ENCODE measurements around the gene CHRNG.

Gene CHRNG, protein sequence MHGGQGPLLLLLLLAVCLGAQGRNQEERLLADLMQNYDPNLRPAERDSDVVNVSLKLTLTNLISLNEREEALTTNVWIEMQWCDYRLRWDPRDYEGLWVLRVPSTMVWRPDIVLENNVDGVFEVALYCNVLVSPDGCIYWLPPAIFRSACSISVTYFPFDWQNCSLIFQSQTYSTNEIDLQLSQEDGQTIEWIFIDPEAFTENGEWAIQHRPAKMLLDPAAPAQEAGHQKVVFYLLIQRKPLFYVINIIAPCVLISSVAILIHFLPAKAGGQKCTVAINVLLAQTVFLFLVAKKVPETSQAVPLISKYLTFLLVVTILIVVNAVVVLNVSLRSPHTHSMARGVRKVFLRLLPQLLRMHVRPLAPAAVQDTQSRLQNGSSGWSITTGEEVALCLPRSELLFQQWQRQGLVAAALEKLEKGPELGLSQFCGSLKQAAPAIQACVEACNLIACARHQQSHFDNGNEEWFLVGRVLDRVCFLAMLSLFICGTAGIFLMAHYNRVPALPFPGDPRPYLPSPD

DNA sequence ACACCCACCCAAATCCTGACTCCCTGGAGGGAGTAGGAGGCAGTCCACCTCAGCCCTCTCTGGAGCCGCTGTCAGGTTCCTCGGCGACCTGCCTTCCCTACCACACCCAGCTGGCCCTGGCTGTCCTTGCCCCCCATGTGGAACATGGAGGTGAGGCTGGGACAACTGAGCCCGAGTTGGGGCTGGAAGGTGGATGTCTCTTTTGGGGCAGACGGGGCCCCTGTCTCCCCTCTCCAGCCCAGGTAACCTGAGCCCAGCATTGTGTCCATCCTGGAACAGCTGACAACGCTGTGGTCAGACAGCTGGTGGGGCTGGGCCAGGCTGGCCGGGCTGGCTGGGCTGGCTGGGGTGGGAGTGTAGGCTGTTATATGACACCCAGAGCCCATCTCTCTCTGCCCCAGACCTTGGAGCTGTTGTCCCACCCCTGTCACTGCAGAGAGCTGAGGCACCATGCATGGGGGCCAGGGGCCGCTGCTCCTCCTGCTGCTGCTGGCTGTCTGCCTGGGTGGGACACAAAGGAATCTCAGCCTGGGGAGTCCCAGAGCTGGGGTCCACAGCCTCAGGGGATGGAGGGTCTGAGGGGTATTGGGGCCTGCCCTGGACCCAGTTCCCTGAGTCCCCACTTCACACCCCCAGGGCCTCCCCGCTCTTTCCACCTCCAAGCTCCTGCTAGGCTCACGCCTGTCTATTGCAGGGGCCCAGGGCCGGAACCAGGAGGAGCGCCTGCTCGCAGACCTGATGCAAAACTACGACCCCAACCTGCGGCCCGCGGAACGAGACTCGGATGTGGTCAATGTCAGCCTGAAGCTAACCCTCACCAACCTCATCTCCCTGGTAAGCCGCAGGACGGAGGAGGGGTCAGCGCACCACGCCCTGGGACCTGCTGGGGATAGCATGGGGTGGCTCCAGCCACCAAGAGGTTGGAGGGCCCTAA, at the start of gene CHRNG:
Gene CHRNG, plus strand, starts transcription at position 395 of the 934 bp plus-strand sequence. Its CDS starts 56 bp downstream, at position 451.
- Histone ChIP-seq H3K9ac (ENCODE audit: low read length) (no peak within 1 kb of the TSS), H3K27me3 (ENCODE audit: control insufficient read depth, insufficient read depth, low read length) (peaks cover 6% of the 10 kb centered on the region), H3K36me3 (ENCODE audit: control insufficient read depth, insufficient read depth, low read length) (no peaks in the 10 kb centered on the region), H3K27ac (ENCODE audit: low read depth, low read length) (no peak within 1 kb of the TSS), H3K4me3 (ENCODE audit: low read length) (no peak within 1 kb of the TSS), H3K4me1 (ENCODE audit: control insufficient read depth, insufficient read depth, low read length) (no peaks in the 10 kb centered on the region)

DNA sequence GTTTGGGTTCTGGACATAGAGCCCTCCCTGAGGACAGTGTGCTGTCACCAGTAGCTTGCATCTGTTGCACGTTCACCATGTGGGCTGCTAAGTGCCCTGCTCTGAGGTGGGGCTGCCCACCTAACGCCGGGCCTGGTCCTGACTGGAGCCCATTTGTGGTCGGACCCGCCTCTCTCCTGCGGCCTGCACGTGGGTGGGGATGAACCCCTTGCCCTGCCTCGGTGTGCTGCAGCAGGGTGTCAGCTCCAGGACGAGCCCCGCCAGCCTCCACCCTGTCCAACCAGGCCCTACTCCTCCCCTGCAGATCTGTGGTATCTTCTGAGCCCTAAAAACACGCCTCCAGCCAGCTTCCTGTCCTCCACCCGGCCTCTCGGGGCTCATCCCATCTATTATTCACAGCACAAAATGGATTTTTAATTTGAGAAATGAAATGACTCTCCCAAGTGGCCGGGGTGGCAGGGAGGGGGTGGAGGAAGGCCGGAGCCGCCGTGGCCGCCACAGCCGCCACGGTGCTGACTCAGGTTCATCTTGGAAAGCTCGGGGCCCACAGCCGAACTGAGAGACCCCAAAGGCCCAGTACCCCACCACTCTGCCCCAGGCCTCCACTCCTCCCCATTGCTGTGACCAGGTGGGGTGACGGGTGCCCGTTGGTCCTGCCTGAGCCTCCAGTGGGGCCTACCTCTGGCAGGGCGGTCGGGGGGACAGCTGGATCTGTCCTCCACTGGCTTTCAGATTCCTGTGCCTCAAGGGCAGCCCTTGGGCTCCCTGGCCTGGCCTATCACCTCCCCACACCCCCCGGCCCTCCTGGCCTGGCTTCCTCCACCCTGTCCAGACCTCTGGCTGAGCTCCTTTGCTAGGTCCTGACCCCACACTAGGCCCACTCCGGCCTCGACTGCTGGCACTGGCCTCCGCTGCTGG, 49.0 kb upstream of the CHRNG start:
- Histone ChIP-seq H3K9ac (ENCODE audit: low read length) (no peak overlapping the region), H3K27ac (ENCODE audit: low read depth, low read length) (no peak overlapping the region), H3K4me1 (ENCODE audit: control insufficient read depth, insufficient read depth, low read length) (no peaks in the 10 kb centered on the region), H3K36me3 (ENCODE audit: control insufficient read depth, insufficient read depth, low read length) (no peaks in the 10 kb centered on the region), H3K27me3 (ENCODE audit: control insufficient read depth, insufficient read depth, low read length) (peaks cover 5% of the 10 kb centered on the region), H3K4me3 (ENCODE audit: low read length) (no peak overlapping the region)

DNA sequence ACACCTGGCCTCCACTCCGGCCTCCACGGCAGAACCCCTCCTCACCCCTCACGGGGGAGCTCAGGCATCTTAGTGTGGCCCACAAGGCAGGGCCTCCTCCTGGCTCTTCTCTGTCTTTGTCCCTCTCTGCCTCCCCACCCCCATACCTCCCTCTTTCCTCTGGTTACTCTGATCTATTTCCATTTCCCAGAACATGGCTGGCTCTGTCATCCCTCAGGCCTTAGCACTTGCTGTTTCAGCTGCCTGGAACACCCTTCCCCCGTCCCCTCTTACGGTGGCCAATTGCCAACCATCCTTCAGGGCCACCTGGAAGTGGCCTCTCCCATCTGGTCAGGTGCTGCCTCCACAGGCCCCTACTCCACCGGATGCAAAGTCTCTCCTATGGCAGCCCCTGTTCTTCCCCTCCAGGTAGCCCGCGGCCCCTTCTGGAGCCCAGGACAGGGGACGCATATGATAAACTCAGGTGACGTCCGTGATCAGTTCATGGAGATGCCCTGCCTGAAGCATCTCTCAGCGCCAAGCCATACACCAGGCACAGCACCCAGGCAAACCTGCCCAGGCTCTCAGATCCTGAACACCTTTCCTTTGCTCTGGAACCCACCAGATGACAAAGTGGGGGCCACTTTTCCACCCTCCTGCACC, 48.2 kb upstream of the CHRNG start:
- H3K27me3 ChIP-seq (ENCODE audit: control insufficient read depth, insufficient read depth, low read length), result no peaks in the 10 kb centered on the region
- H3K4me3 ChIP-seq (ENCODE audit: low read length), result no peak overlapping the region
- no peaks in the 10 kb centered on the region for H3K4me1 ChIP-seq (ENCODE audit: control insufficient read depth, insufficient read depth, low read length)

DNA sequence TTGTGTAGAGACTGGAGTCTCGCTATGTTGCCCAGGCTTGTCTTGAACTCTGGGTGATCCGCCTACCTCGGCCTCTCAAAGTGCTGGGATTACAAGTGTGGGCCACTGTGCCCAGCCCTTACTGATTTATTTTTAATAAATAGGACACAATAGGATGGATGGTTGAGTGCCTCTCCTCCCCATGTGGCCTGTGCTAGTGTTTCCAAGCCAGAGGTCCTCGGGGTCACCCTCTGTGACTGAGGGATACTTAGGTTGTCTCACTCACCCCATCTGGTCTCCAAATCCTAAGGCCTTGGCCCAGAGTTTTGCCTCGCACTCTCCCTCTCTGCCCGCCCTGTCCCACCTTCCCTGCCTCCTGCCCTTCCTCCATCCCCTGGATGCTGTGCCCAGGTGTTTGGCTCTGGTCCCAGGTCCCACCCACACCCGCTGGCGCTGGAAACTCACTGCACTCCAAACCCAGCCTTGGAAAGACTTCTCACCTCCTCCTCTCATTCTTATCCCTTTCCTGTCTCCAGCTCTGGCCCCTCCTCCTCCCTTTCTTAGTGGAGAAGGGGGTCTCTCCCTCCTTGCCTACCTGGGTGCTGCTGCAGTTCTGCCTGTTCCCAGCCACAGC, 47.1 kb upstream of the CHRNG start:
- H3K9ac ChIP-seq (ENCODE audit: low read length), result no peak overlapping the region
- H3K4me3 ChIP-seq (ENCODE audit: low read length), result no peak overlapping the region
- no peaks in the 10 kb centered on the region for H3K4me1 ChIP-seq (ENCODE audit: control insufficient read depth, insufficient read depth, low read length)
- H3K36me3 ChIP-seq (ENCODE audit: control insufficient read depth, insufficient read depth, low read length), result no peaks in the 10 kb centered on the region
- no peaks in the 10 kb centered on the region for H3K27me3 ChIP-seq (ENCODE audit: control insufficient read depth, insufficient read depth, low read length)
- no peak overlapping the region for H3K27ac ChIP-seq (ENCODE audit: low read depth, low read length)

More for the DNA sequence above, 48.2 kb upstream of the CHRNG start:
- Histone ChIP-seq H3K27ac (ENCODE audit: low read depth, low read length) (no peak overlapping the region), H3K36me3 (ENCODE audit: control insufficient read depth, insufficient read depth, low read length) (no peaks in the 10 kb centered on the region), H3K9ac (ENCODE audit: low read length) (no peak overlapping the region)

DNA sequence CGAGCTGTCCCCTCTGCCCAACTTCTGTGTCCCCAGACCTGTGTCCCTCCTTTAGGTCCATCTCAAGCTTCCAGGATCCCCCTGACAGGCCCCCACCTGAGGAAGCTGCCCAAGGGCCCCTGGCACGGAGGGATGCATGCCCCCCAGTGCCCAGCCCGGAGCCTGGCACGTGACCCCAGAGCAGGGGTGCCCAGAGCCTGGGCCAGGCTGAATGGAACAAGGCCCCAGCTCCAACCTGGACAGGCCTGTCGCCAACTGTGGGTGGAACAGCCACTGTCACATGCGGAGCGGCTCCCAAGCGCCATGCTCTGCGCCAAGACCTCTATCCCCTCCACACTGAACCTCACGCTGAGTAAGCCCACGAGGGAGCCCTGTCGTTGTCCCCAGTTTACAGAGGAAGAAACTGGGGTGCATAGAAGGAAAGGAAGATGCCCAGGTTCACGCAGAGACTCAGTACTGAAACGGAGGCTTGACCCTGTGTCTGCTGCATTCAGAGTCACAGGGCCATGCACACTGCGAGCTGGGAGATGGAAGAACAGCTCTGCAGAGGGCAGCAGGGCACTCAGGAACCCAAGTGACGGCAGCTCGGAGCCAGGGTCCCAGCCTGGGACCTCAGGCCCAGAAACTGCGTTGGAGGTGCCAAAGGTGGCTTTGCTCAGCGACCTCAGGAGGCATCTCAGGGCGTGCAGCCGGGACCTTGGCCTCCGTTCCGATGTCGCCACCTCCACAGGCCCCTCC, 46.4 kb upstream of the CHRNG start:
- no peak overlapping the region for H3K9ac ChIP-seq (ENCODE audit: low read length)
- no peak overlapping the region for H3K27ac ChIP-seq (ENCODE audit: low read depth, low read length)
- H3K4me1 ChIP-seq (ENCODE audit: control insufficient read depth, insufficient read depth, low read length), result no peaks in the 10 kb centered on the region
- no peaks in the 10 kb centered on the region for H3K36me3 ChIP-seq (ENCODE audit: control insufficient read depth, insufficient read depth, low read length)
- no peak overlapping the region for H3K4me3 ChIP-seq (ENCODE audit: low read length)
- H3K27me3 ChIP-seq (ENCODE audit: control insufficient read depth, insufficient read depth, low read length), result no peaks in the 10 kb centered on the region

DNA sequence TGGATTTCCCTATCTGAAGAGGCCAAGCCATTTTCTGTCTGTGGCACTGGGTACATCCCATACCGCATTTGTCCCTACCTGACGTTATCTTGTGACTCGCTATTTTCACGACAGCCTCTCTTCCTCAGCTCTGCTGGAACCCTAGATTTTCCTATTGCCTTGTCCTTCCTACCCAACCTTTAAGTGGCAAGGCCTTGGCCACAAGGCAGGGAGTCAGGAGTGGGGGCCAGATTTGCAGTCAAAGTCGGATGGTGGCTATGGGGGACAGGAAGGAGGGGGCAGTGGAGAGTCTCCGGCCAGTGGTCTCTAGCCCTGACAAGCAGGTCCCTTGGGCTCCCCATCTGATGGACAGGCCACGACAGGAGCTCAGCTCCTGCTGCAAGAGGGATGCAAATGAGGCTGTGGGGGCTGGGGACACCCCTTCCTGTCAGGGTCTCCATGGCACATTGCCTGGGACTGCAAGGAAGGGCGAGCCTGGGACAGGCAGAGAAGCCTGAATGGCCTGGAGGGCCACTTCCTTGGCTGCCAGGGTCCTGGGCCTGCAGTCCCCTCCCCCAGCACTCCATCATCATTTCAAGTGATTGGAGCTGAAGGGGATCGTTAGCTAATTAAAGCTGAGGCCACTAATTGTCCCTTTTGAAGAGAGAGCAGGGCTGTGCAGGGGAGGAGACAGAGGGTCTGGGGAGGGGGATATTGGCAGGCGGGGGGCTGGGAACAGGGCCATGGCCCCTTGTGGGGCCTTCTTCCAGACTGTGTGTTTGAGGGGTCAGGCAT, 45.6 kb upstream of the CHRNG start:
- no peaks in the 10 kb centered on the region for H3K36me3 ChIP-seq (ENCODE audit: control insufficient read depth, insufficient read depth, low read length)
- no peaks in the 10 kb centered on the region for H3K4me1 ChIP-seq (ENCODE audit: control insufficient read depth, insufficient read depth, low read length)
- no peak overlapping the region for H3K27ac ChIP-seq (ENCODE audit: low read depth, low read length)
- no peak overlapping the region for H3K4me3 ChIP-seq (ENCODE audit: low read length)
- no peak overlapping the region for H3K9ac ChIP-seq (ENCODE audit: low read length)
- H3K27me3 ChIP-seq (ENCODE audit: control insufficient read depth, insufficient read depth, low read length), result no peaks in the 10 kb centered on the region

DNA sequence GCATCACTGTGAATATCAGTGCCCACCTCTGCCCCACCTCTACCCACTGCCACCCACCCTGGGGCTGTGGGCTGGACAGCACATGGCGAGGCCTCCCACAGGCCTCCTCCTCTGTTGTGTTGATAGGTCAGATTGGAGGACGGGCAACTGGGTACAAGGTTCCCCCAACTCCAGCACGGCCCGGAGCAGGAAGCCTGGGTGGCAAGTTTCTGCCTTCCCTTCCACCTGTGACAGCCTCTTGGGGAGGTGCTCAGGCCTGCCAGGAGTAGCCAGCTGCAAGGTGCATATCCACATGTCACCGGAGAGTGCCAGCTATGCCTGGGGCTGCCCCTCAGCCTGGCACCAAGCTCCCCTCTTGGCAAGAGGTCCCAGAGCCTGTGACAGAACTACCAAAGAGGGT, 45.0 kb upstream of the CHRNG start:
- Histone ChIP-seq H3K36me3 (ENCODE audit: control insufficient read depth, insufficient read depth, low read length) (no peaks in the 10 kb centered on the region), H3K4me3 (ENCODE audit: low read length) (no peak overlapping the region), H3K9ac (ENCODE audit: low read length) (no peak overlapping the region), H3K27me3 (ENCODE audit: control insufficient read depth, insufficient read depth, low read length) (no peaks in the 10 kb centered on the region), H3K4me1 (ENCODE audit: control insufficient read depth, insufficient read depth, low read length) (no peaks in the 10 kb centered on the region), H3K27ac (ENCODE audit: low read depth, low read length) (no peak overlapping the region)

DNA sequence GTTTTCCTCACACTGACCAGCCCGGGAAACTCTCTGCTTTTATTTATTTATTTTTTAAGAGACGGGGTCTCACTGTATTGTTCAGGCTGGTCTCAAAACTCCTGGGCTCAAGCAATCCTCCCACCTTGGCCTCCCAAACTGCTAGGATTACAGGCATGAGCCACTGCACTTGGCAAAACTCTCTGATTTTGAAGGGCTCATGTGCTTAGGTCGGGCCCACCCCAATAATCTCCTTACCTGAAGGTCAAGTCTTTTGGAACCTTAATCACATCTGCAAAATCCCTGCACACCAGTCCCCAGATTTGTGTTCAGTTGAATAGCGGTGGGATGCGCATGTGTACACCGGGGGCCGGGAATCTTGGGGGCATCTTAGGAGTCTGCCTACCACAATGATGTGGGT, 44.2 kb upstream of the CHRNG start:
- no peaks in the 10 kb centered on the region for H3K4me1 ChIP-seq (ENCODE audit: control insufficient read depth, insufficient read depth, low read length)
- no peaks in the 10 kb centered on the region for H3K27me3 ChIP-seq (ENCODE audit: control insufficient read depth, insufficient read depth, low read length)
- H3K4me3 ChIP-seq (ENCODE audit: low read length), result no peak overlapping the region
- no peaks in the 10 kb centered on the region for H3K36me3 ChIP-seq (ENCODE audit: control insufficient read depth, insufficient read depth, low read length)
- no peak overlapping the region for H3K27ac ChIP-seq (ENCODE audit: low read depth, low read length)
- H3K9ac ChIP-seq (ENCODE audit: low read length), result no peak overlapping the region

DNA sequence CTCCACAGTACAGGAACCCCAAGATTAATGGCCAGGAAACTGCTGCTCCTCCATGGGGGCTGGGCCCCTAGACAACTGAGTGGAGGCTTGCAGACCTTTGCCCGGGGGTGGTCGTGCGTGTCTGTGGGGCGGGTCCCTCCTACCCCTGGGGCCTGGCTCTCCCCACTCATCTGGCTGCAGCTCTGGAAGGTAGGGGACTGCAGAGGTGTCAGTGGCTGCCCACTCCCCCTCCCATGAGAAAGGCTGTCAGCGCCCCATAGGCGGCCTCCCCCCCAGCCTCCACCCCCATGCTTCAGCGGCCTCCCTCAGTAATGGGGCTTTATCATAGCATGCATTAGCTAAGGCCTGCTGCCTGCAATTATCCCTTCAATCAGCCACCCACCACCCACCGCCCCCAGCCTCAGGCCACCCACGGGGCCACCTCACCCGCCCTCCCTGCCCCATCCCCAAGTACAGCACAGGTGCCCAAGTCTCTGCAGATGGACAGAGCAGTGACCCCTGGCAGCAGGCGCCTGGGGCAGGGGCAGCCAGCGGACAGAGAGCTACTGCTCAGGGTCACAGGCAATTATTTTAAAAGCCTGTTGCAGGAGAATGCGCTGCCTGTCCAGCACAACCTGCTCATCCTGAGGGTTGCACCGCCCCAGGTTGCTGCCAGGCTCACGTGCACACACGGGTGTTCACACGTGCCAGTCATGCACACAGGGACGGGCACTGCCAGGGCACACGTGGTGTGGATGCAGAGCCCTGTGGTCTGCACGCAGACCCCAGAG, 42.8 kb upstream of the CHRNG start:
- Histone ChIP-seq H3K27ac (ENCODE audit: low read depth, low read length) (no peak overlapping the region), H3K27me3 (ENCODE audit: control insufficient read depth, insufficient read depth, low read length) (no peaks in the 10 kb centered on the region), H3K9ac (ENCODE audit: low read length) (no peak overlapping the region), H3K36me3 (ENCODE audit: control insufficient read depth, insufficient read depth, low read length) (no peaks in the 10 kb centered on the region), H3K4me3 (ENCODE audit: low read length) (no peak overlapping the region), H3K4me1 (ENCODE audit: control insufficient read depth, insufficient read depth, low read length) (no peaks in the 10 kb centered on the region)

DNA sequence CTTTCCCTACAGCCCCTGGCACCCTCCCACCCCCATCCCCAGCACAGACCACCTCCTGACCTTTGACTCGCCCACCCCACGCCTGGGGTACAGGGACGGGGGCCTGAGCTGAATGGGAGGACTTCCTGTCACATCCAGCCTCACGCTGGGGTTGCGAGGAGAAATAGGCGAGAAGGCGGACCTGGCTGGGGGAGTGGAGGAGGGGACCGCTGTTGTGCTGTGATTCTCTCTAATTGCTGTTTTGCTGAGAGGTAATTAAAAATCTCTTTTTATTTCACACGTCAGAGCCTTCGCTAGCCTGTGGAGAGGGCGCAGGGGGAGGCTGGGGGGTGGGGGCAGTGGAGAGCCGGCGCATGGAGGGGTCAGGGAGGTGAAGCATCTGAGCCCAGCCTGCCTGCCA, 42.1 kb upstream of the CHRNG start:
- Histone ChIP-seq H3K4me3 (ENCODE audit: low read length) (no peak overlapping the region), H3K27ac (ENCODE audit: low read depth, low read length) (no peak overlapping the region), H3K36me3 (ENCODE audit: control insufficient read depth, insufficient read depth, low read length) (no peaks in the 10 kb centered on the region), H3K4me1 (ENCODE audit: control insufficient read depth, insufficient read depth, low read length) (no peaks in the 10 kb centered on the region), H3K27me3 (ENCODE audit: control insufficient read depth, insufficient read depth, low read length) (no peaks in the 10 kb centered on the region), H3K9ac (ENCODE audit: low read length) (no peak overlapping the region)

All from rectal smooth muscle tissue (tissue), 1 donor.